GM03348 (cell line): ENCODE measurements around the gene NME4.
"Not testable (repeated sequence)": the region's sequence is repeated elsewhere in the genome, so short reads cannot be mapped to it uniquely, and the experiment has no call there.

Experiments used
- DNase-seq: peaks from one replicate; pipeline ENCODE4 v3.0.0; 2012; ENCODE audit warnings: low spot score

Gene NME4

GRCh38 chr16:377419-377951 is 19.5 kb upstream of the NME4 start:
- DNase-seq: no peak

DNA sequence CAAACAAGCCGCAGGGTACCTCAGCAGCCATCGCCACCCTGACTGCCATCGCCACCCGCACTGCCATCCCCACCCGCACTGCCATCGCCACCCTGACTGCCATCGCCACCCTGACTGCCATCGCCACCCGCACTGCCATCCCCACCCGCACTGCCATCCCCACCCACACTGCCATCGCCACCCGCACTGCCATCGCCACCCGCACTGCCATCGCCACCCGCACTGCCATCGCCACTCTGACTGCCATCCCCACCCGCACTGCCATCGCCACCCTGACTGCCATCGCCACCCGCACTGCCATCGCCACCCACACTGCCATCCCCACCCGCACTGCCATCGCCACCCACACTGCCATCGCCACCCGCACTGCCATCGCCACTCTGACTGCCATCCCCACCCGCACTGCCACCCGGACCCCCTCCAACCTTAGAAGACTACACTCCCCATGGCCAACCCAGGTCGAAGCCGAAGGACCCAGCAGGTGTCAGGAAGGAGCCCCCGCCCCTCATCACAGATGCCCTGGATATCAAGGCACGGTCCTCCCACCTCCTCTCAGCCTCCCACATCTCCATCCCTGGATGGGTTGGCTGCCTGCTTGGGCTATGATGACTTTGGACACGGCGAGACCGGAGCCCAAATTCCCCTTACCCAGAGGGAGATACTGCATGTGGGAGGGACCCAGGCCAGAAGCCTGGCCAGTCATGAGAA is 18.7 kb upstream of the NME4 start:
- not testable (repeated sequence) for DNase-seq

DNA sequence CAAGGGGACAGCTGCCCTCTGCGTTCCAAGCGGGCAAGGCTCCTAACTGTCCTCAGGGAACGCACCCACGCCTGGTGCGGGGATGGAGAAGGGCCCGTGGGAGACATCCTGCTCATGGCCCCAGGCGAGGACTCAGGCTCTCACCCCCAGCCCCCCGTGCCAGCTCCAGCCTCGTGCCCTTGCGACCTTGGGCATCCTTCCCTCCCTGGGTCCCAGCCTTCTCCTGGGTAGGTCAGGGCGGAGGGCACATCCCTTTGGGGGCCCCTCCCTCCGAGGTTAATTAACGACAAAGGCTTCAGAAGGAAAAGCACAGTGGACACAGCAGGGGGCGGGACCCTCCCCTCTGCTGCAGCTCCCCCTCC is 18.2 kb upstream of the NME4 start:
- no peak for DNase-seq

GRCh38 chr16:379183-379960 is 17.6 kb upstream of the NME4 start:
- no peak for DNase-seq

- no peak for DNase-seq
Observed at GRCh38 chr16:379961-380761, 16.8 kb upstream of the NME4 start.

- peak; percentile 45 for DNase-seq
Observed at GRCh38 chr16:380762-381011, 16.3 kb upstream of the NME4 start.

GRCh38 chr16:381012-381788 is 15.8 kb upstream of the NME4 start:
- peak; percentile 46 for DNase-seq

GRCh38 chr16:381789-382717 is 14.9 kb upstream of the NME4 start, which contains the start of gene PGAP6:
PGAP6 (minus strand) TSS chr16:381978; CDS start chr16:381821, 157 bp downstream.
- peak; percentile 98 for DNase-seq

- DNase-seq: no peak
Observed at GRCh38 chr16:383326-384051, 13.5 kb upstream of the NME4 start.

DNA sequence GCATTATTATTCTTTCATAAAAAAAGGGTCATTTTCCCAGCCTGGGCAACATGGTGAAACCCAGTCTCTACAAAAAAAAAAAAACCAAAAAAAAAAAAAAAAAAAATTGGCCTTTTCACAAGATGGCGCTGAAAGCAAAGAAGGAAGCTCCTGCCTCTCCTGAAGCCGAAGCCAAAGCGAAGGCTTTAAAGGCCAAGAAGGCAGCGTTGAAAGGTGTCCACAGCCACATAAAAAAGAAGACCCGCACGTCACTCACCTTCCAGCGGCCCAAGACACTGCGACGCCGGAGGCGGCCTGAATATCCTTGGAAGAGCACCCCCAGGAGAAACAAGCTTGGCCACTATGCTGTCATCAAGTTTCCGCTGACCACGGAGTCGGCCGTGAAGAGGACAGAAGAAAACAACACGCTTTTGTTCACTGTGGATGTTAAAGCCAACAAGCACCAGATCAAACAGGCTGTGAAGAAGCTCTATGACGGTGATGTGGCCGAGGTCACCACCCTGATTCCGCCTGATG is 10.3 kb upstream of the NME4 start:
- DNase-seq: no peak

DNA sequence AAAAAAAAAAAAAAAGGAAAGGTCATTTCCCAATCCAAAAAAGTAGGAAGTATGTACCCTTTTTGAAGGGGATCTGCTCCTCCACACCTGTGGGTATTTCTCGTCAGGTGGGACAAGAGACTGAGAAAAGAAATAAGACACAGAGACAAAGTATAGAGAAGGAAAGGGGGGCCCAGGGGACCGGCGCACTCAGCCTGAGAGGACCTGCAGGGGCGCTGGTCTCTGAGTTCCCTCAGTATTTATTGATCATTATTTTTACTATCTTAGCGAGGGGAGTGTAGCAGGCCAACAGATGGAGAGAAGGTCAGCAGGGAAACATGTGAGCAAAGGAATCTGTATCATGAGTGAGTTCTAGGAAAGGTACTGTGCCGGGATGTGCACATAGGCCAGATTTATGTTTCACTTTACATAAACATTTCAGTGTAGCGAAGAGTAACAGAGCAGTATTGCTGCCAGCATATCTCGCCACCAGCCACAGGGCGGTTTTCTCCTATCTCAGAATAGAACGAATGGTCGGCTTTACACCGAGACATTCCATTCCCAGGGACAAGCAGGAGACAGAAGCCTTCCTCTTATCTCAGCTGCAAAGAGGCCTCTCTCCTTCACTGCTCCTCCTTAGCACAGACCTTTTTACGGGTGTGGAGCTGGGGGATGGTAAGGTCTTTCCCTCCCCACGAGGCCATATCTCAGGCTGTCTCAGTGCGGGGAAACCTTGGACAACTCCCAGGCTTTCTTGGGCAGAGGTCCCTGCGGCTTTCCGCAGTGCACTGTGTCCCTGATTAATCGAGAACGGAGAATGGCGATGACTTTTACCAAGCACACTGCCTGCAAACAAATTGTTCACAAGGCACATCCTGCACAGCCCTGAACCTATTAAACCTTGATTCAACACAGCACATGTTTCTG is 9.0 kb upstream of the NME4 start:
- DNase-seq: not testable (repeated sequence)

GRCh38 chr16:389352-389751 is 7.6 kb upstream of the NME4 start:
- DNase-seq: no peak

DNA sequence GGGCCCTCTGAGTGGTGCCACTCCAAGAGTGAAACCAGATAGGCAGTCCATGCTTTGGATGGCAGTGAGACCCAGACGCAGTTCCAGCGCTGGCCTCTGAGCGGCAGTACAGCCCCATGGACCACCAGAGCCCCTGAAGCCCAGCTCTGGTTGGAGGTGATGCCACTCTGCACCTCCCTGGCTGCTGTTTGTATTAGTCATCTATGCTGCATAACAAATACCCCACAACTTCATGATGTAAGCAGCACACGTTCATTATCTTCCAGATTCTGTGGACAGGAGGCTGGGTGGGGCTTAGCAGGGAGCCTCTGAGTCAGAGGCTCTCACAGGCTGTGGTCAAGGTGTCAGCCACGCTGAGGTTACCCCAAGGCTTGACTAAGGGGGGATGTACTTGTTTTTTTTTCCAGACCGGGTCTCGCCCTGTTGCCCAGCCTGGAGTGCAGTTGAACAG is 5.1 kb upstream of the NME4 start:
- peak; percentile 60 for DNase-seq

- no peak for DNase-seq
Observed at GRCh38 chr16:392450-393030, 4.5 kb upstream of the NME4 start.

- no peak for DNase-seq
Observed at GRCh38 chr16:396199-396598, 800 bp upstream of the NME4 start.

DNA sequence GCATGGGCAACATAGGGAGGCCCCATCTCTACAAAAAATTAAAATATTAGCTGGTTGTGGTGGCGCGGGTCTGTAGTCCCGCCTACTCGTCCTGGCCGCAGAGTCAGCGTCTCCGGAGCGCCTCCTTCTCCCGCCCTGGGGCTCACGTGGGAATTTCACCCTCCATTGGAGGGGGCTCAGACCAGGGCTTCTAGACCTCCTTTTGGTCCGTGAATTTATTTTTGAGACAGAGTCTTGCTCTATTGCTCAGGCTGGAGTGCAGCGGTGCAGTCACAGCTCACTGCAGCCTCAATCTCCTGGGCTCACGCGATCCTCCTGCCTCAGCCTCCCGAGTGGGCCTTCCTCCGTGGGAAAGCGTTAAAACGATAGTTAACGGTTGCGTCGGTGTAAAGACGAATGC is 394 bp upstream of the NME4 start:
- DNase-seq: peak; percentile 82

- DNase-seq: peak; percentile 86
Observed at GRCh38 chr16:397736-398332, 835 bp downstream of the NME4 start.
